GM13977 (cell line): Measurements from ENCODE around the gene SNCAIP.
A peak's percentile ranks its signal among the peaks of the same experiment; 100 is the strongest.

ENCODE experiments used
- DNase-seq: peaks from one replicate; pipeline ENCODE4 v3.0.0; 2012; ENCODE audit warnings: low spot score
- in situ Hi-C: fragments of 300-500 bp; cut with MboI; formaldehyde crosslinking; loops from one replicate; pipeline ENCODE4 v1.12.0; 2022; ENCODE audit warnings: low sequenced_read_pairs, low pct_unique_long_range_greater_than_20kb, mixed read lengths, inconsistent platforms; ENCODE audit not compliant: unreplicated experiment
- TF ChIP-seq, protein P1 (sequence below): IDR thresholded peaks from 2 replicates; pipeline ENCODE4 v1.5.1; 2012; ENCODE audit warnings: mild to moderate bottlenecking, control low read depth; ENCODE audit not compliant: insufficient read depth; ENCODE audit errors: extremely low read depth, missing control alignments

The SNCAIP gene

DNA sequence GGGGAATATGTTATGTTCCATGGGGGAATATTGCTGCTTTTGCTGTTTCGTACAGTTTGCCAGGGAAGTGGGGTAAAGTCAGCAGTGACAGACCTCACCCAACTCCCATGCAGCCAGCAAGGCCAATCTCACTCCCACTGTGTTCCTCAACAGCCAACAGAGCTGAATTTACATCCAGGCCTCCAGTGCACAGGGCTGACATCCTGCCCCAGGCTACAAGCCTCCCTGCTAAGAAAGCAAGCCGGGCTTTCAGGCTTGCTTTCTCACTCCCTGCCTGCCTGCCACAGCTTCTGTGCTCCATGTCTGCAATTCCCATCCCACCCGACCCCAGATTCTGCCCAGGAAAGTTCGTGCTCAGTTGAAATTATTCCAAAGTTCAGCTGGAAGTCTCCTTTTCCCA is 25.5 kb upstream of the SNCAIP start:
- TF ChIP-seq, protein P1, sequence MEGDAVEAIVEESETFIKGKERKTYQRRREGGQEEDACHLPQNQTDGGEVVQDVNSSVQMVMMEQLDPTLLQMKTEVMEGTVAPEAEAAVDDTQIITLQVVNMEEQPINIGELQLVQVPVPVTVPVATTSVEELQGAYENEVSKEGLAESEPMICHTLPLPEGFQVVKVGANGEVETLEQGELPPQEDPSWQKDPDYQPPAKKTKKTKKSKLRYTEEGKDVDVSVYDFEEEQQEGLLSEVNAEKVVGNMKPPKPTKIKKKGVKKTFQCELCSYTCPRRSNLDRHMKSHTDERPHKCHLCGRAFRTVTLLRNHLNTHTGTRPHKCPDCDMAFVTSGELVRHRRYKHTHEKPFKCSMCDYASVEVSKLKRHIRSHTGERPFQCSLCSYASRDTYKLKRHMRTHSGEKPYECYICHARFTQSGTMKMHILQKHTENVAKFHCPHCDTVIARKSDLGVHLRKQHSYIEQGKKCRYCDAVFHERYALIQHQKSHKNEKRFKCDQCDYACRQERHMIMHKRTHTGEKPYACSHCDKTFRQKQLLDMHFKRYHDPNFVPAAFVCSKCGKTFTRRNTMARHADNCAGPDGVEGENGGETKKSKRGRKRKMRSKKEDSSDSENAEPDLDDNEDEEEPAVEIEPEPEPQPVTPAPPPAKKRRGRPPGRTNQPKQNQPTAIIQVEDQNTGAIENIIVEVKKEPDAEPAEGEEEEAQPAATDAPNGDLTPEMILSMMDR: no peak
- no peak for DNase-seq
- in situ Hi-C loops: no loop called here

DNA sequence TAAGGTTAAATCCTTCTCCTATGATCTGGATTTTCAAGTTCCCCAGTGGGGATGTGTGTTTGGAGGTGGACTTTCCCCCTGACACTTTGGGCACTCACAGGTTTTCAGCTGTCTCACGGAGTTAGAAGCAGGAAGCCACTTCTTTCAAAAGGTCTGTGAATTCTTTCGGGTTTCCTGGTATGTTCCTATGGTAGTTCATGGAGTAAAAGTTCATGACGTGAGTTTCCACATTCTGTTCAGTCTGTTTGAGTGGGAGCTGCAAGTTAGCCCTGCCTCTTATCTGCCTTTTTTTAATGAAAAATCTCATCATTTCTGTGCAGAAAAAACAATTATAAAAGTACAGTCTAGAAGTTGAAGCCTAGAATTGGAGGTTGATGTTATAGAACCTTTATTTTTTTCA is 24.9 kb upstream of the SNCAIP start:
- TF ChIP-seq, protein P1: no peak
- DNase-seq: no peak
- in situ Hi-C loops: no loop called here

DNA sequence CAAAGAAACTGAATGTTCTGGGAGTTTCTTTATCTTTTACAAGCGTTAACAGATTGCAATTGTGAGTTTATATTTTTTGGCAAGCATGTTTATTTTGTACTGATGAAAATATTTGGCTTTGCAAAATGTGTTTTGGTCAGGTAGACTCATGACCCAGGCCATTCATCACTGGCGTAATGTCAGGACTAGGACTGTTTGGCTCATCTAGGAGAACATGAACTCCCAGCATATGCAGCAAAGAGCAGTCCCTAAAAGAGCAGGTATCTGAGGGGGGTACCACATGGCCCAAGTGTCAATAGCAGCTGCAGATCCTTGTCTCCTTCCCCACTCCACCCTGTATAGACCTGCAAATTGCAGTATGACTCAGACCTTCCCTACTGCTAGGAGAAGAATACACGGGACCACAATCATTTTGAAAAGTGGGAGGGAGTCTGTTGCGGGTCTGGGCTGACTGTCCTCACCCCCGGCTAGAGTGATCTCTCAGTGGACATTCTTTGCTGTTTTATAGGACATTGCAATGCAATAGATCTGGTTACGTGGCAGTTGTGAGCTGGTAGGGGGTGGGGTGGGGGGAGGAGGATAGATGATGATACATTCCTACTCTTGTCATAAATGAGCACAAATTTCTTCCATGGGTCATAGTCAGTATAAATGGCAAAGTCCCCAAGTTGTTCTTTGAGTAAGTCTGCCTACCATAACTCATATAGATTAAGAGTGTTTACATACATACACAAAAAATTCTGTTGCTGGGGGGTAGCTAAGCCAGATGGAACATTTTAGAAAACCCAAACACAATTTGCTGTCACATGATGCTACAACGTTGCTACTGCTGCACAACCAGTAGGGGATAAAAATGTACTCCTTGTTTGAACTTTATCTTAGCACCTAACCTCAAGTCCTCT is 20.8 kb upstream of the SNCAIP start:
- TF ChIP-seq, protein P1: no peak
- in situ Hi-C loops: no loop called here
- DNase-seq: no peak

DNA sequence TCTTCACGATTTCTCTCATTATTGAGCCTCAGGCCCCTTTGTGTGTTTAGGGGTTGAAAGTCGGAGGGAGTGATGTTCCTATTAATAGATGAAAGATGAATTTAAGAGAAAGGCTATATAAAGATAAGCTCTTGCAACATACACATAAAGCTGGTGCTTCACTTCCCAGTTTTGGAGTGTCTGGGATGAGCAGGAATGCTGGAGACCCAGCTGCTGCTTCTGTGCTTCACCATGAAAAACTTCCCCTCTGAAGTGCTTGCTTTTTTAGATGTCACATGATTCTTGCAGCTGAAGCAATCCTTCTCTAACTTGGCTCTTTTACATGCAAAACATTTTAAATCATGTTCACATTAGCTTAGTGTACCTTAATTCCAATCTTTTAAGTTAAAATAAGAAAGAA is 19.7 kb upstream of the SNCAIP start:
- TF ChIP-seq, protein P1: no peak
- in situ Hi-C loops: no loop called here
- DNase-seq: no peak

DNA sequence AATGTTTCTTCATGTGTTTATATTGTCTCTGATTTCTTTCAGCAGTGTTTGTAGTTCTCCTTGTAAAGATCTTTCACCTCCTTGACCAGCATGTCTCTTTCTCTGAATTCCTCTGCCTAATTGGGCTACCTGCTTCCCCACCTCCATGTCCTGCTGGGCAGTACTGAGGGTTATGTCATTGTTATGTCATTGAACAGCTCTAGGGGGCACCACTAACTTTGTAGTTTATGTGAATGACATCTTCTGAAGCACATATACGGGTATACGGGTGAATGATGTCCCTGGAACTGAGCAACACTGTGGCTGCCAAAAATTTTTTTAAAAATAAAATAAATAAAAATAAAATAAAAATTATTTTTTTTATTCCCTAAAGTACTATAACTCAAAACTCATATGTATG is 16.9 kb upstream of the SNCAIP start:
- in situ Hi-C loops: no loop called here
- DNase-seq: no peak
- TF ChIP-seq, protein P1: peak; percentile 31

DNA sequence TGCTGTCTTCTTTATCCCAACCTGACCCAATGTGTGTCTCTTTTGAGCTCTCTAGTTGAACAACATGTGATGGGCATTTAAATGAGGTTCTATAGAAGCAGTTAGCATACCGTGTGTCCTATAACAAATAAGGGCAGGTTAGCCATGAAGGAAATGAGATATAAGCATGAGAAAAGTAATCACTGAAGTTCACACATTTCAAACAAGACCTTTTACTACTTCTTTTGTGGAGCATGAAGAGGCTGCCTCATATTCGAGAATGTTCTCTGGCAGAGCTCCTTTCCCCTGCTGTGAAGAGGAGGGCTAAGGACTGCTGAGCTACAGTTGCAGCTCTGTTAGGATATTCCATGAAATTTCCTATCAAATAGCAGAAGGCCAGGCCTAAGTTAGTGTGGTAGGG is 15.2 kb upstream of the SNCAIP start:
- in situ Hi-C loops: no loop called here
- TF ChIP-seq, protein P1: no peak
- DNase-seq: no peak
